Gastrocnemius medialis (tissue), 4 donors: Measurements from ENCODE around the gene G6PC1. TPM values are rescaled to one million over a fixed set of nuclear protein-coding genes. Genes with fewer than 3 reads are reported as not detected.
"Not testable (repeated sequence)": the region's sequence is repeated elsewhere in the genome, so short reads cannot be mapped to it uniquely, and the experiment has no call there.

Experiments used
- ATAC-seq, 2 donors: fragments of 150-250 bp; one replicate each; pipeline ENCODE4 v1.9.1; 2016
- DNase-seq, 2 donors: peaks; one replicate each; pipeline ENCODE4 v3.0.0-alpha.2; 2019
- H3K27ac ChIP-seq, 4 donors: fragments of 200-600 bp; sonication (generic); 1 replicate in 1 of 4; 2 replicates in 3 of 4; pipeline ENCODE4 v1.5.1; 2016 to 2018; ENCODE audit warnings: mild to moderate bottlenecking in 2 of 4, moderate library complexity in 1 of 4
- H3K27me3 ChIP-seq, 3 donors: fragments of 200-600 bp; sonication (generic) in 2 of 3; 1 replicate in 1 of 3; 2 replicates in 2 of 3; pipeline versions ENCODE4 v1.5.1 to v1.6.0; 2016 to 2019; ENCODE audit warnings: mild to moderate bottlenecking in 1 of 3, moderate library complexity in 1 of 3
- H3K36me3 ChIP-seq, 2 donors: fragments of 200-600 bp; sonication (generic) in 1 of 2; one replicate each; pipeline ENCODE4 v1.5.1; 2017 to 2018
- H3K4me1 ChIP-seq, 2 donors: fragments of 200-600 bp; sonication (generic) in 1 of 2; one replicate each; pipeline ENCODE4 v1.5.1; 2016 to 2017; ENCODE audit warnings: mild to moderate bottlenecking in 2 of 2
- H3K4me3 ChIP-seq, 4 donors: fragments of 200-600 bp; sonication (generic) in 3 of 4; 1 replicate in 1 of 4; 2 replicates in 3 of 4; pipeline ENCODE4 v1.5.1; 2016 to 2019; ENCODE audit warnings: mild to moderate bottlenecking in 2 of 4
- H3K9me3 ChIP-seq, 3 donors: fragments of 200-600 bp; sonication (generic) in 2 of 3; 1 replicate in 1 of 3; 2 replicates in 2 of 3; pipeline ENCODE4 v1.5.1; 2016 to 2019
- POLR2A ChIP-seq, 2 donors: fragments of 450-650 bp; IDR thresholded peaks; one replicate each; pipeline ENCODE4 v1.6.1; 2017; ENCODE audit warnings: antibody characterized with exemption in 2 of 2, mild to moderate bottlenecking in 2 of 2, moderate library complexity in 2 of 2
- in situ Hi-C, 4 donors: fragments of 200-750 bp; cut with MboI; loops; one replicate each; pipeline versions ENCODE4 v1.15.0 to v1.8.0; 2017; ENCODE audit warnings: low sequenced_read_pairs in 4 of 4
- intact Hi-C: fragments of 100-400 bp; cut with DNase I; formaldehyde crosslinking; loops from one replicate; pipeline ENCODE4 v1.15.1; 2023; ENCODE audit warnings: low total_unique reads
- total RNA-seq, 4 donors: library from RNA; depleted of rRNA; stranded (reverse); fragments of >200 nt; gene quantifications; one replicate each; pipeline versions ENCODE4 v1.1.0 to v1.2.3, GENCODE V29; 2016
- TF ChIP-seq, protein P1 (sequence below), 5 experiments: fragments of 450-650 bp in 3 of 5; fragments of 200-600 bp in 2 of 5; sonication (generic) in 2 of 5; IDR thresholded peaks in 4 of 5; conservative IDR thresholded peaks in 1 of 5; 1 replicate in 4 of 5; 2 replicates in 1 of 5; pipeline ENCODE4 v1.5.1; 2016 to 2019; ENCODE audit warnings: antibody characterized with exemption in 5 of 5, mild to moderate bottlenecking in 3 of 5, moderate library complexity in 3 of 5

G6PC1 gene
- total RNA-seq, 4 donors from 2014 or later: 0.36 to 0.47 TPM; not detected in 2

DNA sequence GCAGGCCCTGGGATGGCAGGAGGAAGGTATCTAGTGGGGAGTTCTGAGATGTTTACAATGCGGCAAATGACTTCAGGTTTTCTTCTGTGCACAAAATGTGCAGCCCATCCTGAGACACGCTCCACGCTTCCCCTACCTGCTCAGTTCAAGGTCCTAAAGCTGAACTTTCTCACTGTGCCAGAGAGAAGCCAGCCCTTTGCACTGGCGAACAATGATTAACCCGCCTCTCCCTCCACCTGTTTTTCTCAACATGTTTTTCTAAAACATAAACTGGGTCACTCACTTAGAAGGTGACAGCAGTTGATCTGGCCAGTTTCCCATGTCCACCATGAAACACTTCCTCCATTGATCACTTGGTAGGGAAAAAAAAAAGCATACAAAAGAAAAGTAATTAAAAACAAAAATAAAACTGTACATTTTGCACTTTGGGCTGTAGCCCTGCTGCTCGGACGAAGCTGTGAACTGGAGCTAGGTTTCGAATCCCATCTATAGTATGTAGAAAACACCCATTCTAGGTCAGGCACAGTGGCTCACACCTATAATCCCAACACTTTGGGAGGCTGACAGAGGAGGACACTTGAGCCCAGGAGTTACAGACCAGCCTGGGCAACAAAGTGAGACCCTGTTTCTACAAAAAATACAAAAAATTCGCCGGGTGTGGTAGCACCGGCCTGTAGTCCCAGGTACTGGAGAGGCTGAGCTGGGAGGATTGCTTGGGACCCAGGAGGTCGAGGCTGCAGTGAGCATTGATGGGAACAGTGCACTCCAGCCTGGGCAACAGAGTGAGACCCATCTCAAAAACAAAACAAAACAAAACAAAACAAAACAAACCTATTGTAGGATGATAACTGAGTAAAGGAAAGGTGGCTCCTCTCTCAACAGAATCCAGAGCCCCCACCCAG is 6.1 kb upstream of the G6PC1 start:
- Histone ChIP-seq H3K4me3 (no peak overlapping the region), H3K27ac (peak overlapping the region; percentile 85 to 90 (median 87)), H3K27me3 (no peaks in the 10 kb centered on the region), H3K36me3 (no peaks in the 10 kb centered on the region), H3K9me3 (no peaks in the 10 kb centered on the region), H3K4me1 (peaks cover 39% of the 10 kb centered on the region in 2 donors)
- intact Hi-C loops (no loop called here), in situ Hi-C loops (no loop called here)
- ATAC-seq (peak in 1 of 2 donors; percentile 14), DNase-seq (no peak)
- TF ChIP-seq, protein P1, sequence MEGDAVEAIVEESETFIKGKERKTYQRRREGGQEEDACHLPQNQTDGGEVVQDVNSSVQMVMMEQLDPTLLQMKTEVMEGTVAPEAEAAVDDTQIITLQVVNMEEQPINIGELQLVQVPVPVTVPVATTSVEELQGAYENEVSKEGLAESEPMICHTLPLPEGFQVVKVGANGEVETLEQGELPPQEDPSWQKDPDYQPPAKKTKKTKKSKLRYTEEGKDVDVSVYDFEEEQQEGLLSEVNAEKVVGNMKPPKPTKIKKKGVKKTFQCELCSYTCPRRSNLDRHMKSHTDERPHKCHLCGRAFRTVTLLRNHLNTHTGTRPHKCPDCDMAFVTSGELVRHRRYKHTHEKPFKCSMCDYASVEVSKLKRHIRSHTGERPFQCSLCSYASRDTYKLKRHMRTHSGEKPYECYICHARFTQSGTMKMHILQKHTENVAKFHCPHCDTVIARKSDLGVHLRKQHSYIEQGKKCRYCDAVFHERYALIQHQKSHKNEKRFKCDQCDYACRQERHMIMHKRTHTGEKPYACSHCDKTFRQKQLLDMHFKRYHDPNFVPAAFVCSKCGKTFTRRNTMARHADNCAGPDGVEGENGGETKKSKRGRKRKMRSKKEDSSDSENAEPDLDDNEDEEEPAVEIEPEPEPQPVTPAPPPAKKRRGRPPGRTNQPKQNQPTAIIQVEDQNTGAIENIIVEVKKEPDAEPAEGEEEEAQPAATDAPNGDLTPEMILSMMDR (IDR thresholded peaks at IDR 0.05 in 4 of 5, conservative IDR thresholded peaks at IDR 0.05 in 1 of 5): no peak
- TF ChIP-seq POLR2A (IDR thresholded peaks at IDR 0.05): no peak

- no peak for TF ChIP-seq POLR2A (IDR thresholded peaks at IDR 0.05)
- TF ChIP-seq, protein P1 (IDR thresholded peaks at IDR 0.05 in 4 of 5, conservative IDR thresholded peaks at IDR 0.05 in 1 of 5): no peak
- Histone ChIP-seq H3K4me3 (no peak overlapping the region), H3K4me1 (peaks cover 39% of the 10 kb centered on the region in 2 donors), H3K36me3 (no peaks in the 10 kb centered on the region), H3K9me3 (no peaks in the 10 kb centered on the region), H3K27me3 (no peaks in the 10 kb centered on the region), H3K27ac (peak overlapping the region; percentile 45 to 87 (median 74))
- intact Hi-C loops: no loop called here
- in situ Hi-C loops: no loop called here
- peak; percentile 76 to 81 for ATAC-seq
- DNase-seq: peak; percentile 64 to 80
These were observed 5.4 kb upstream of the G6PC1 start for GRCh38 chr17:42895185-42895555.

GRCh38 chr17:42898147-42898811 is 2.3 kb upstream of the G6PC1 start:
- DNase-seq: no peak
- TF ChIP-seq POLR2A (IDR thresholded peaks at IDR 0.05): no peak
- TF ChIP-seq, protein P1 (IDR thresholded peaks at IDR 0.05 in 4 of 5, conservative IDR thresholded peaks at IDR 0.05 in 1 of 5): no peak
- intact Hi-C loops (no loop called here), in situ Hi-C loops (no loop called here)
- ATAC-seq: no peak
- Histone ChIP-seq H3K4me1 (peaks cover 17 to 22% of the 10 kb centered on the region in 2 donors), H3K27me3 (no peaks in the 10 kb centered on the region), H3K4me3 (no peak overlapping the region), H3K36me3 (no peaks in the 10 kb centered on the region), H3K27ac (no peak overlapping the region), H3K9me3 (no peaks in the 10 kb centered on the region)

DNA sequence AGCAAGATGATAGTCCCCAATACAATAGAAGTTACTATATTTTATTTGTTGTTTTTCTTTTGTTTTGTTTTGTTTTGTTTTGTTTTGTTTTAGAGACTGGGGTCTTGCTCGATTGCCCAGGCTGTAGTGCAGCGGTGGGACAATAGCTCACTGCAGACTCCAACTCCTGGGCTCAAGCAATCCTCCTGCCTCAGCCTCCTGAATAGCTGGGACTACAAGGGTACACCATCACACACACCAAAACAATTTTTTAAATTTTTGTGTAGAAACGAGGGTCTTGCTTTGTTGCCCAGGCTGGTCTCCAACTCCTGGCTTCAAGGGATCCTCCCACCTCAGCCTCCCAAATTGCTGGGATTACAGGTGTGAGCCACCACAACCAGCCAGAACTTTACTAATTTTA is 618 bp upstream of the G6PC1 start:
- intact Hi-C loops, ATAC-seq, H3K4me3 ChIP-seq: not testable (repeated sequence)

DNA sequence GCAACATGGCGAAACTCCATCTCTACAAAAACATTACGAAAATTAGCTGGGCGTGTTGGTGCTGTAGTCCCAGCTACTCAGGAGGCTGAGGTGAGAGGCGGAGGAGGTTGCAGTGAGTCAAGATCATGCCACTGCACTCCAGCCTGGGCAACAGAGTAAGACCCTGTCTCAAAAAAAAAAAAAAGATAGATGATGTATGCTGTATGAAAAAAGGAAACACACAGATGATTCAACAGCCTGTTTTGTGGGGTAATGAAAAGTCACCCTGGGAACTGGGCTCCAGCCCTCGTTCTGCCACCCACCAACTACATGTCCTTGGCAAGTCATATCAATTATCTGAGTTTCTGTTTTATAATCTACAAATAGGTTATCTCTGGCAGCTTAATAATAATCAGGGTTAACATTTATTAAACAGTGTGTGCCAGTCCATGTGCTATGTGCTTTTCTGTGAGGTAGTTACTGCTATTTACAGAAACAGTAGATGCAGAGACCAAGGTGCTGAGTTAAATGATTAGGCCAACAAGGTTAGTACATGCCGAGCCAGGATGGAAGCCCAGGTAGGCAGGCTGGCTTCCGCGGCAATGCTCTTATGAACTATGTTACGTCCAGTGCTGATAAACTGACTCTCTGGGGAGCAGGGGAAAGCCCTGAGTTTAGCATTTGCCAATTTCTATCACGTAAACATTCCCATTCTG is 1.1 kb downstream of the G6PC1 start:
- DNase-seq: no peak
- H3K36me3 ChIP-seq: no peaks in the 10 kb centered on the region
- no peak for ATAC-seq
- H3K27me3 ChIP-seq: no peaks in the 10 kb centered on the region
- no peaks in the 10 kb centered on the region for H3K4me1 ChIP-seq
- H3K27ac ChIP-seq: no peak overlapping the region
- no peak for TF ChIP-seq POLR2A (IDR thresholded peaks at IDR 0.05)
- TF ChIP-seq, protein P1 (IDR thresholded peaks at IDR 0.05 in 4 of 5, conservative IDR thresholded peaks at IDR 0.05 in 1 of 5): no peak
- in situ Hi-C loops: no loop called here
- H3K4me3 ChIP-seq: no peak overlapping the region
- no peaks in the 10 kb centered on the region for H3K9me3 ChIP-seq
- intact Hi-C loops: no loop called here

More for the DNA sequence above, 618 bp upstream of the G6PC1 start:
- in situ Hi-C loops, H3K9me3 ChIP-seq, H3K4me1 ChIP-seq, DNase-seq, H3K27me3 ChIP-seq, H3K36me3 ChIP-seq, H3K27ac ChIP-seq: not testable (repeated sequence)
